H9 (cell line): ENCODE measurements around the gene HCN1. TPM values are rescaled to one million over a fixed set of nuclear protein-coding genes. Genes with fewer than 3 reads are reported as not detected.

ENCODE experiments used
- DNase-seq: peaks from one replicate; pipeline ENCODE4 v3.0.0-alpha.2; 2017
- H2AFZ ChIP-seq: one replicate; pipeline ENCODE4 v1.6.1; 2013; ENCODE audit warnings: mild to moderate bottlenecking, low read length, control low read depth, moderate library complexity
- H2AK5ac ChIP-seq: 2 replicates; pipeline ENCODE4 v1.6.1; 2013; ENCODE audit warnings: low read length, control low read depth, mixed read lengths; ENCODE audit not compliant: insufficient read length
- H2BK120ac ChIP-seq: one replicate; pipeline ENCODE4 v1.6.1; 2013; ENCODE audit warnings: low read depth, mild to moderate bottlenecking, low read length, control low read depth, inconsistent platforms; ENCODE audit not compliant: poor library complexity, severe bottlenecking
- H2BK12ac ChIP-seq: 2 replicates; pipeline ENCODE4 v1.6.1; 2013; ENCODE audit warnings: low read length, control low read depth, mixed read lengths, low read depth; ENCODE audit not compliant: insufficient read length
- H2BK15ac ChIP-seq: 2 replicates; pipeline ENCODE4 v1.6.1; 2013; ENCODE audit warnings: low read depth, low read length, control low read depth
- H2BK20ac ChIP-seq: one replicate; pipeline ENCODE4 v1.6.1; 2013; ENCODE audit warnings: low read depth, mild to moderate bottlenecking, low read length, control low read depth, inconsistent platforms; ENCODE audit not compliant: poor library complexity, severe bottlenecking
- H2BK5ac ChIP-seq: 2 replicates; pipeline ENCODE4 v1.6.1; 2013; ENCODE audit warnings: low read length, control low read depth, mixed read lengths; ENCODE audit not compliant: insufficient read length
- H3K14ac ChIP-seq: 2 replicates; pipeline ENCODE4 v1.6.1; 2013; ENCODE audit warnings: low read length, control low read depth; ENCODE audit not compliant: insufficient read depth
- H3K18ac ChIP-seq: 2 replicates; pipeline ENCODE4 v1.6.1; 2013; ENCODE audit warnings: low read depth, mild to moderate bottlenecking, mixed read lengths, low read length, control low read depth; ENCODE audit not compliant: insufficient read length
- H3K23ac ChIP-seq: 2 replicates; pipeline ENCODE4 v1.6.1; 2013; ENCODE audit warnings: low read length, control low read depth, mixed read lengths, low read depth; ENCODE audit not compliant: insufficient read length
- H3K23me2 ChIP-seq: 2 replicates; pipeline ENCODE4 v1.6.1; 2013; ENCODE audit warnings: low read depth, mild to moderate bottlenecking, mixed read lengths, low read length, control low read depth; ENCODE audit not compliant: insufficient read length, poor library complexity, severe bottlenecking
- H3K27ac ChIP-seq: 2 replicates; pipeline ENCODE4 v1.5.1; 2013; ENCODE audit warnings: low read length, control low read depth, mixed read lengths, low read depth; ENCODE audit not compliant: insufficient read length
- H3K27me3 ChIP-seq: 2 replicates; pipeline ENCODE4 v1.6.1; 2013; ENCODE audit warnings: low read length, control low read depth, inconsistent platforms; ENCODE audit not compliant: insufficient read depth
- H3K4ac ChIP-seq: 2 replicates; pipeline ENCODE4 v1.6.1; 2013; ENCODE audit warnings: low read depth, mild to moderate bottlenecking, control low read depth, inconsistent platforms, low read length, moderate library complexity
- H3K4me1 ChIP-seq: 2 replicates; pipeline ENCODE4 v1.6.1; 2013; ENCODE audit warnings: low read length, control low read depth, inconsistent platforms; ENCODE audit not compliant: insufficient read depth
- H3K4me2 ChIP-seq: 2 replicates; pipeline ENCODE4 v1.6.1; 2013; ENCODE audit warnings: low read length, control low read depth, mixed read lengths; ENCODE audit not compliant: insufficient read length, insufficient read depth
- H3K56ac ChIP-seq: 2 replicates; pipeline ENCODE4 v1.6.1; 2013; ENCODE audit warnings: low read depth, mild to moderate bottlenecking, mixed read lengths, low read length, control low read depth; ENCODE audit not compliant: insufficient read length
- H3K79me1 ChIP-seq: 2 replicates; pipeline ENCODE4 v1.6.1; 2013; ENCODE audit warnings: low read depth, mild to moderate bottlenecking, moderate library complexity, low read length, control low read depth, inconsistent platforms; ENCODE audit not compliant: insufficient read depth, poor library complexity, severe bottlenecking
- H3K79me2 ChIP-seq: 2 replicates; pipeline ENCODE4 v1.6.1; 2013; ENCODE audit warnings: low read length, control low read depth, inconsistent platforms; ENCODE audit not compliant: insufficient read depth
- H3K9ac ChIP-seq: 2 replicates; pipeline ENCODE4 v1.6.1; 2013; ENCODE audit warnings: low read length, control low read depth, mixed read lengths; ENCODE audit not compliant: insufficient read length; ENCODE audit errors: extremely low read depth
- H3K9me3 ChIP-seq: one replicate; pipeline ENCODE4 v1.6.1; 2013; ENCODE audit warnings: low read depth, low read length, inconsistent platforms; ENCODE audit not compliant: control insufficient read depth
- H3T11ph ChIP-seq: one replicate; pipeline ENCODE4 v1.6.1; 2013; ENCODE audit warnings: mild to moderate bottlenecking, low read length, control low read depth, inconsistent platforms
- H4K20me1 ChIP-seq: one replicate; pipeline ENCODE4 v1.6.1; 2013; ENCODE audit not compliant: control insufficient read depth, insufficient read length, insufficient read depth
- H4K5ac ChIP-seq: 2 replicates; pipeline ENCODE4 v1.6.1; 2013; ENCODE audit warnings: low read depth, mild to moderate bottlenecking, mixed read lengths, low read length, control low read depth; ENCODE audit not compliant: insufficient read length
- H4K8ac ChIP-seq: replicated peaks from 2 replicates; pipeline ENCODE4 v1.6.1; 2013; ENCODE audit warnings: low read length, control low read depth, mixed read lengths, low read depth; ENCODE audit not compliant: insufficient read length
- H4K91ac ChIP-seq: 2 replicates; pipeline ENCODE4 v1.6.1; 2013; ENCODE audit warnings: low read depth, mild to moderate bottlenecking, moderate library complexity, mixed read lengths, low read length, control low read depth; ENCODE audit not compliant: insufficient read length
- H3K27ac Mint-ChIP-seq, 3 experiments: 2 replicates in 2 of 3; 3 replicates in 1 of 3; pipeline ENCODE4 v1.8.0; 2020 to 2021; ENCODE audit warnings: mixed read lengths in 3 of 3, mild to moderate bottlenecking in 1 of 3, moderate library complexity in 1 of 3
- H3K27me3 Mint-ChIP-seq: 2 replicates; pipeline ENCODE4 v1.8.0; 2021; ENCODE audit warnings: low read depth, mild to moderate bottlenecking, moderate library complexity, mixed read lengths
- H3K36me3 Mint-ChIP-seq, 3 experiments: 2 replicates in 2 of 3; 3 replicates in 1 of 3; pipeline ENCODE4 v1.8.0; 2020 to 2021; ENCODE audit warnings: low read depth in 3 of 3, mixed read lengths in 3 of 3; ENCODE audit not compliant: insufficient read depth in 1 of 3
- H3K4me1 Mint-ChIP-seq, 2 experiments: 2 replicates each; pipeline ENCODE4 v1.8.0; 2020; ENCODE audit warnings: mixed read lengths in 2 of 2
- H3K4me3 Mint-ChIP-seq, 2 experiments: 2 replicates in 1 of 2; 3 replicates in 1 of 2; pipeline ENCODE4 v1.8.0; 2020 to 2021; ENCODE audit warnings: mild to moderate bottlenecking in 2 of 2, mixed read lengths in 2 of 2, moderate library complexity in 1 of 2
- H3K9me3 Mint-ChIP-seq, 2 experiments: 2 replicates in 1 of 2; 3 replicates in 1 of 2; pipeline ENCODE4 v1.8.0; 2020; ENCODE audit warnings: mild to moderate bottlenecking in 2 of 2, mixed read lengths in 2 of 2, moderate library complexity in 1 of 2
- WGBS: extraction: QIAGEN DNeasy Blood & Tissue Kit; methylation state at CpG from one replicate; pipeline ENCODE4 v1.1.7; 2013; ENCODE audit warnings: missing lambda C conversion rate, low lambda C conversion rate, mixed read lengths; ENCODE audit not compliant: insufficient read length; ENCODE audit errors: extremely low coverage; 5-methylcytosine and 5-hydroxymethylcytosine counted together
- total RNA-seq: library from RNA; stranded (reverse); gene quantifications from 2 replicates; pipeline ENCODE4 v1.2.1, GENCODE V29; 2021
- TF ChIP-seq, protein P1 (sequence below): fragments of 200-600 bp; sonication (generic); conservative IDR thresholded peaks from 3 replicates; pipeline ENCODE4 v1.8.0; 2021; ENCODE audit warnings: antibody characterized with exemption, mild to moderate bottlenecking

HCN1 gene
- total RNA-seq, 1 experiment from 2014 or later = 4.6 TPM

- no peak overlapping the region for H3T11ph ChIP-seq
Measured at GRCh38 chr5:45617859-45618416, 78.2 kb downstream of the HCN1 start.

More at GRCh38 chr5:45617859-45618416, 78.2 kb downstream of the HCN1 start:
- Histone ChIP-seq H3K14ac (no peak overlapping the region), H2BK20ac (no peak overlapping the region), H3K23ac (no peak overlapping the region), H3K4me1 (no peaks in the 10 kb centered on the region), H2BK5ac (no peak overlapping the region), H4K91ac (no peak overlapping the region), H3K27me3 (no peaks in the 10 kb centered on the region), H4K8ac (no peak overlapping the region), H3K4ac (no peak overlapping the region), H3K9me3 (no peaks in the 10 kb centered on the region), H2BK12ac (no peak overlapping the region), H2AK5ac (no peak overlapping the region), H3K27ac (no peak overlapping the region), H4K20me1 (no peaks in the 10 kb centered on the region), H4K5ac (no peak overlapping the region), H3K4me2 (no peak overlapping the region), H2AFZ (no peak overlapping the region), H3K23me2 (no peaks in the 10 kb centered on the region), H3K9ac (no peak overlapping the region), H3K79me2 (no peaks in the 10 kb centered on the region), H3K79me1 (no peaks in the 10 kb centered on the region), H2BK120ac (no peak overlapping the region), H2BK15ac (no peak overlapping the region), H3K18ac (no peak overlapping the region), H3K56ac (no peak overlapping the region)
- Mint-ChIP-seq H3K9me3 (no peaks in the 10 kb centered on the region), H3K27ac (no peak overlapping the region), H3K27me3 (no peaks in the 10 kb centered on the region), H3K4me1 (peaks cover 22% of the 10 kb centered on the region in 2 experiments), H3K36me3 (no peaks in the 10 kb centered on the region), H3K4me3 (no peak overlapping the region)
- no CpG with 5 or more reads among the region's 3 CpGs for WGBS
- TF ChIP-seq, protein P1, sequence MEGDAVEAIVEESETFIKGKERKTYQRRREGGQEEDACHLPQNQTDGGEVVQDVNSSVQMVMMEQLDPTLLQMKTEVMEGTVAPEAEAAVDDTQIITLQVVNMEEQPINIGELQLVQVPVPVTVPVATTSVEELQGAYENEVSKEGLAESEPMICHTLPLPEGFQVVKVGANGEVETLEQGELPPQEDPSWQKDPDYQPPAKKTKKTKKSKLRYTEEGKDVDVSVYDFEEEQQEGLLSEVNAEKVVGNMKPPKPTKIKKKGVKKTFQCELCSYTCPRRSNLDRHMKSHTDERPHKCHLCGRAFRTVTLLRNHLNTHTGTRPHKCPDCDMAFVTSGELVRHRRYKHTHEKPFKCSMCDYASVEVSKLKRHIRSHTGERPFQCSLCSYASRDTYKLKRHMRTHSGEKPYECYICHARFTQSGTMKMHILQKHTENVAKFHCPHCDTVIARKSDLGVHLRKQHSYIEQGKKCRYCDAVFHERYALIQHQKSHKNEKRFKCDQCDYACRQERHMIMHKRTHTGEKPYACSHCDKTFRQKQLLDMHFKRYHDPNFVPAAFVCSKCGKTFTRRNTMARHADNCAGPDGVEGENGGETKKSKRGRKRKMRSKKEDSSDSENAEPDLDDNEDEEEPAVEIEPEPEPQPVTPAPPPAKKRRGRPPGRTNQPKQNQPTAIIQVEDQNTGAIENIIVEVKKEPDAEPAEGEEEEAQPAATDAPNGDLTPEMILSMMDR = no peak
- no peak for DNase-seq
